ENCODE results near the gene SETD4. TPM values are rescaled to one million over a fixed set of nuclear protein-coding genes. Genes with fewer than 3 reads are reported as not detected.

The SETD4 gene
- total RNA-seq, 1 experiment from 2014 or later, result 22.7 TPM

DNA sequence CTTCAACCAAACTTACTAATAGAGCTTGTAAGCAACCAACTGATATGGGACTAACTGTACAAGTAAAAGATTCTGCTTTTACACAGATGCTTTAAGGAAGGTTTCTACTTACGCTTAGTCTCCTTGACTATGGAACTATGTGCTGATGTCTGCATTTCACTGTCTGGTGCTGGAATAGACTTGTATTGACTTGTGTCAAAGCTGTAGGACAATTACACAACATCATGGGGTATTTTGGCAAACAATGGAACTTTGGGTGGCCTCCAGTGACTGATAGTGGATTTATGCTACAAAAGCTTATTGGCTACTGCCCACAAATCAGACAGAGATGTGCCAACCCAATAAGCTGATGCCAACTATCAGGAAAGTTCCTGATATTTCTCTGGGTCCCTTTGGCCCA is 20.1 kb upstream of the SETD4 start:
- no TSS peak for BruUV-seq (replicated peaks)
- H2AFZ ChIP-seq (ENCODE audit: low read depth, low read length, poor library complexity, severe bottlenecking), result no peak overlapping the region
- H3K9me3 ChIP-seq (ENCODE audit: control insufficient read depth in 1 of 2, insufficient read depth in 1 of 2, low read depth in 1 of 2, low read length in 2 of 2), result no peaks in the 10 kb centered on the region
- no peak overlapping the region for H3K4me2 ChIP-seq (ENCODE audit: low read length)
- TF ChIP-seq JUND (IDR thresholded peaks at IDR 0.05) (no peak), EGR1 (IDR thresholded peaks at IDR 0.05; ENCODE audit: low read depth) (no peak), EZH2 (IDR thresholded peaks at IDR 0.05) (no peak), SIN3A (IDR thresholded peaks at IDR 0.05; ENCODE audit: low read depth) (no peak), POLR2A (IDR thresholded peaks at IDR 0.05; ENCODE audit: borderline replicate concordance, extremely low read depth, insufficient read depth, insufficient read length) (no peak), ZFX (IDR thresholded peaks at IDR 0.05) (no peak), ELF1 (IDR thresholded peaks at IDR 0.05; ENCODE audit: borderline replicate concordance, low read depth) (no peak), FOSL1 (IDR thresholded peaks at IDR 0.05; ENCODE audit: low read depth) (no peak), SRF (IDR thresholded peaks at IDR 0.05; ENCODE audit: low read depth) (no peak), TCF7L2 (IDR thresholded peaks at IDR 0.05; ENCODE audit: borderline replicate concordance, extremely low read depth, insufficient read depth, insufficient read length) (no peak)
- TF ChIP-seq, protein P1, sequence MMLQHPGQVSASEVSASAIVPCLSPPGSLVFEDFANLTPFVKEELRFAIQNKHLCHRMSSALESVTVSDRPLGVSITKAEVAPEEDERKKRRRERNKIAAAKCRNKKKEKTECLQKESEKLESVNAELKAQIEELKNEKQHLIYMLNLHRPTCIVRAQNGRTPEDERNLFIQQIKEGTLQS (IDR thresholded peaks at IDR 0.05), result no peak
- no peaks in the 10 kb centered on the region for H4K20me1 ChIP-seq (ENCODE audit: insufficient read depth)
- no peaks in the 10 kb centered on the region for H3K36me3 ChIP-seq (ENCODE audit: control insufficient read depth in 1 of 2, insufficient read depth in 2 of 2, low read length in 2 of 2)
- intact Hi-C loops (cut with micrococcal nuclease), result no loop called here
- H3K4me1 ChIP-seq (ENCODE audit: control insufficient read depth in 1 of 2, insufficient read depth in 2 of 2, low read length in 2 of 2), result no peaks in the 10 kb centered on the region
- DNase-seq (ENCODE audit: low read depth, low spot score) (no peak), ATAC-seq (no peak)
- H3K9ac ChIP-seq (ENCODE audit: low read length), result no peak overlapping the region
- CTCF ChIA-PET, result no interaction called here
- H3K9me2 ChIP-seq (ENCODE audit: insufficient read depth), result no peaks in the 10 kb centered on the region
- H3K27ac ChIP-seq (ENCODE audit: low read depth, low read length), result no peak overlapping the region
- H3K4me3 ChIP-seq (replicated peaks in 1 of 2; ENCODE audit: low read depth in 1 of 2, low read length in 2 of 2), result no peak overlapping the region
- POLR2A ChIA-PET, result no interaction called here
- RAD21 ChIA-PET (ENCODE audit: low non-redundant PET in 1 of 2, low total read pairs in 2 of 2, uncharacterized antibody in 2 of 2, unreplicated experiment in 2 of 2), result no interaction called here
- no peaks in the 10 kb centered on the region for H3K27me3 ChIP-seq (ENCODE audit: insufficient read depth, low read length)
- no peaks in the 10 kb centered on the region for H3K79me2 ChIP-seq (ENCODE audit: insufficient read depth, low read length)

DNA sequence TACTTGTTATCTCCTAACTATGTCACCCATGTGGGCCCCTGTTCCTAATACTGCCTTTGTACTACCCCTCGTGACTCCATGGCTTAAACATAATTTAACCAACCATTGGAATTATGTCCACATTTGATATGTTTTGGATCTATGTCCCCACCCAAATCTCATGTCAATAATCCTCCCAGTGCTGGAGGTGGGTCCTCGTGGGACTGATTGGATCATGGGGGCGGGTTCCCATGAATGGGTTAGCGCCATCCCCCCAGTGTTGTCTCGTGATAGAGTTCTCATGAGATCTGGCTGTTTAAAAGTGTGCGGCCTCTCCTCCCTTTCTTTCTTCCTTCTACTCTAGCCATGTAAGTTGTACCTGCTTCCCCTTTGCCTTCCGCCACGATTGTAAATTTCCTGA is 19.3 kb upstream of the SETD4 start:
- H2AFZ ChIP-seq (ENCODE audit: low read depth, low read length, poor library complexity, severe bottlenecking), result no peak overlapping the region
- H3K9ac ChIP-seq (ENCODE audit: low read length), result no peak overlapping the region
- H3K4me3 ChIP-seq (replicated peaks in 1 of 2; ENCODE audit: low read depth in 1 of 2, low read length in 2 of 2), result no peak overlapping the region
- no peaks in the 10 kb centered on the region for H3K9me3 ChIP-seq (ENCODE audit: control insufficient read depth in 1 of 2, insufficient read depth in 1 of 2, low read depth in 1 of 2, low read length in 2 of 2)
- no peak for ATAC-seq
- H4K20me1 ChIP-seq (ENCODE audit: insufficient read depth), result no peaks in the 10 kb centered on the region
- ChIA-PET CTCF (no interaction called here), POLR2A (no interaction called here), RAD21 (ENCODE audit: low non-redundant PET in 1 of 2, low total read pairs in 2 of 2, uncharacterized antibody in 2 of 2, unreplicated experiment in 2 of 2) (no interaction called here)
- H3K27me3 ChIP-seq (ENCODE audit: insufficient read depth, low read length), result no peaks in the 10 kb centered on the region
- DNase-seq (ENCODE audit: low read depth, low spot score), result no peak
- no peaks in the 10 kb centered on the region for H3K9me2 ChIP-seq (ENCODE audit: insufficient read depth)
- H3K27ac ChIP-seq (ENCODE audit: low read depth, low read length), result no peak overlapping the region
- no peak overlapping the region for H3K4me2 ChIP-seq (ENCODE audit: low read length)
- no peaks in the 10 kb centered on the region for H3K79me2 ChIP-seq (ENCODE audit: insufficient read depth, low read length)
- no peaks in the 10 kb centered on the region for H3K36me3 ChIP-seq (ENCODE audit: control insufficient read depth in 1 of 2, insufficient read depth in 2 of 2, low read length in 2 of 2)
- intact Hi-C loops (cut with micrococcal nuclease), result no loop called here
- no peaks in the 10 kb centered on the region for H3K4me1 ChIP-seq (ENCODE audit: control insufficient read depth in 1 of 2, insufficient read depth in 2 of 2, low read length in 2 of 2)
- no TSS peak for BruUV-seq (replicated peaks)
- no peak for TF ChIP-seq TCF7L2 (IDR thresholded peaks at IDR 0.05; ENCODE audit: borderline replicate concordance, extremely low read depth, insufficient read depth, insufficient read length)
- TF ChIP-seq CBX3 (IDR thresholded peaks at IDR 0.05; ENCODE audit: low read depth), result no peak
- TF ChIP-seq ZFX (IDR thresholded peaks at IDR 0.05), result no peak
- TF ChIP-seq POLR2AphosphoS5 (IDR thresholded peaks at IDR 0.05; ENCODE audit: low read depth, low read length), result no peak
- TF ChIP-seq, protein P2, sequence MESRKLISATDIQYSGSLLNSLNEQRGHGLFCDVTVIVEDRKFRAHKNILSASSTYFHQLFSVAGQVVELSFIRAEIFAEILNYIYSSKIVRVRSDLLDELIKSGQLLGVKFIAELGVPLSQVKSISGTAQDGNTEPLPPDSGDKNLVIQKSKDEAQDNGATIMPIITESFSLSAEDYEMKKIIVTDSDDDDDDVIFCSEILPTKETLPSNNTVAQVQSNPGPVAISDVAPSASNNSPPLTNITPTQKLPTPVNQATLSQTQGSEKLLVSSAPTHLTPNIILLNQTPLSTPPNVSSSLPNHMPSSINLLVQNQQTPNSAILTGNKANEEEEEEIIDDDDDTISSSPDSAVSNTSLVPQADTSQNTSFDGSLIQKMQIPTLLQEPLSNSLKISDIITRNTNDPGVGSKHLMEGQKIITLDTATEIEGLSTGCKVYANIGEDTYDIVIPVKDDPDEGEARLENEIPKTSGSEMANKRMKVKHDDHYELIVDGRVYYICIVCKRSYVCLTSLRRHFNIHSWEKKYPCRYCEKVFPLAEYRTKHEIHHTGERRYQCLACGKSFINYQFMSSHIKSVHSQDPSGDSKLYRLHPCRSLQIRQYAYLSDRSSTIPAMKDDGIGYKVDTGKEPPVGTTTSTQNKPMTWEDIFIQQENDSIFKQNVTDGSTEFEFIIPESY (IDR thresholded peaks at IDR 0.05; ENCODE audit: extremely low read depth, insufficient replicate concordance, low read length), result no peak
- no peak for TF ChIP-seq ELF1 (IDR thresholded peaks at IDR 0.05; ENCODE audit: borderline replicate concordance, low read depth)
- TF ChIP-seq, protein P1 (IDR thresholded peaks at IDR 0.05), result no peak
- no peak for TF ChIP-seq YY1 (IDR thresholded peaks at IDR 0.05; ENCODE audit: extremely low read depth, insufficient replicate concordance, low read depth, low read length)
- TF ChIP-seq POLR2A (IDR thresholded peaks at IDR 0.05; ENCODE audit: borderline replicate concordance, extremely low read depth, insufficient read depth, insufficient read length), result no peak
- TF ChIP-seq CEBPB (IDR thresholded peaks at IDR 0.05; ENCODE audit: low read depth), result no peak
- TF ChIP-seq RAD21 (IDR thresholded peaks at IDR 0.05; ENCODE audit: low read depth), result no peak
- no peak for TF ChIP-seq EGR1 (IDR thresholded peaks at IDR 0.05; ENCODE audit: low read depth)
- no peak for TF ChIP-seq EZH2phosphoT487 (IDR thresholded peaks at IDR 0.05; ENCODE audit: borderline replicate concordance)
- TF ChIP-seq JUND (IDR thresholded peaks at IDR 0.05), result no peak
